GM21528 (cell line): ENCODE data around the gene ZBED1.
"Not testable (repeated sequence)": the region's sequence is repeated elsewhere in the genome, so short reads cannot be mapped to it uniquely, and the experiment has no call there.

Experiments used
- ATAC-seq: cut with Tn5 transposase; IDR thresholded peaks from one replicate; pipeline ENCODE4 v1.9.1; 2021; ENCODE audit warnings: mild to moderate bottlenecking, moderate library complexity; ENCODE audit not compliant: unreplicated experiment, low FRiP score

ZBED1 gene

DNA sequence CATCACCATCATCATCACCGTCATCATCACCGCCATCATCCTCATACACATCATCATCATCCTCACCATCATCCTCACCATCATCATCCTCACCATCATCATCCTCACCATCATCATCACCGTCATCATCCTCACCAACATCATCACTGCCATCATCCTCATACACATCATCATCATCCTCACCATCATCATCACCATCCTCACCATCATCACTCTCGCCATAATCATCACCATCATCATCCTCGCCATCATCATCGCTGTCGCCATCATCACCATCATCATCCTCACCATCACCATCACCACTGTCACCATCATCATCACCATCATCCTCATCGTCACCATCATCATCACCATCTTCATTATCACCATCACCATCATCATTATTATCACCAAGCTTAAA, 19.8 kb upstream of the ZBED1 start:
- ATAC-seq = no peak

GRCh38 chrX:2519638-2520037, 18.9 kb upstream of the ZBED1 start:
- not testable (repeated sequence) for ATAC-seq

- ATAC-seq = peak; percentile 19
Observed at GRCh38 chrX:2517055-2517454, 16.3 kb upstream of the ZBED1 start.

DNA sequence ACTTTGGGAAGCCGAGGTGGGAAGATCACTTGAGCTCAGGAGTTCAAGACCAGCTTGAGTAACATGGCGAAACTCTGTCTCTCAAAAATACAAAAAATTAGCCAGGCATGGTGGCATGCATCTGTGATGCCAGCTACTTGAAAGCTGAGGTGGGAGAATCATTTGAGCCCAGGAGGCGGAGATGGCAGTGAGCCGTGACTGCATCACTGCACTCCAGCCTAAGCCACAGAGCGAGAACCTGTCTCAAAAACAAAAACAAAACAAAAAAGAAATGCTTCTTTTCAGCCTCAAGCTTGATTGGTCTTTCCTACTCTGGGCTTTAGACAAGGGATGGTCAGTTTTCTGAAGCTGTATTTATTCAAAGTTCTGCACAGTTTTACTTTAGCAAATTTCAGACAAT, 15.8 kb upstream of the ZBED1 start:
- ATAC-seq = peak; percentile 45

DNA sequence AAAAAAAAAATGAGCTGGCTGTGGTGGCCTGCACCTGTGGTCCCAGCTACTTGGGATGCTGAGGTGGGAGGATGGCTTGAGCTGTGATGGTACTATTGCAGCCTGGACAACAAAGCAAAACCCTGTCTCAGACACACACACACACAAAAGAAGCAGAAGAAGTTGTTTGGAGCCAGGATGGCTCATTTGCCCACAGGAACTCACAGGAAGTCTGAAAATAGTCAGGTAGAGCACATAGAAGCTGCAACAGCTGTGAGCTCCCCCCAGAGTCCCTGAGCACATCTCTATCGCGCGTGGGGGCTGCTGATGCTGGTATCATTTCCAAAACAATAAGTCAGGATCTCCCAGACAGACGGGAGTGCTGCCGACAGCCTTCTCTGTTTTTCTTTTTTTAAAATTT, 13.4 kb upstream of the ZBED1 start:
- no peak for ATAC-seq

DNA sequence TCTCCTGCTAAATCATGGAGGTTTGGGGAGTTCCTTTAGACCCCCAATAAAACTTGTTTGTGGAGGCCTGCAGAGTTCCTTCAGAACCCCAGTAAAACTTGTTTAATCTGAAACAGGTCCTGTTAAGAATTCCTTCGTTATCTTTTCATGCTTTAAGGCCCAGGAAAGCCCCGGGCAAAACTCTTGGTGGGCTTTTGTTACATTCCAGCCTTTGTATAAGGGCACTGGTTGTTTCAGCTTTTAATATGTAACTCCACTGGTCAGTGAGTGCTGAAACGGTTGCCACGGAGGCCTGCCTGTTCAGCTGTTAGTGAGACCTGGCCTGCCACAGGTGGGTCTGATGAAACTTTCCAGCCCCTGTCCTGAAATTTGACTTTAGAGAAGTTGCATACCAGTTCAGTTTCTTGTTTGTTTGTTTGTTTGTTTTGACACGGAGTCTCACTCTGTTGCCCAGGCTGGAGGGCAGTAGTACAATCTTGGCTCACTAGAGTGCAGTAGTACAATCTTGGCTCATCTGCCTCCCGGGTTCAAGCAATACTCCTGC, 12.4 kb upstream of the ZBED1 start:
- no peak for ATAC-seq

DNA sequence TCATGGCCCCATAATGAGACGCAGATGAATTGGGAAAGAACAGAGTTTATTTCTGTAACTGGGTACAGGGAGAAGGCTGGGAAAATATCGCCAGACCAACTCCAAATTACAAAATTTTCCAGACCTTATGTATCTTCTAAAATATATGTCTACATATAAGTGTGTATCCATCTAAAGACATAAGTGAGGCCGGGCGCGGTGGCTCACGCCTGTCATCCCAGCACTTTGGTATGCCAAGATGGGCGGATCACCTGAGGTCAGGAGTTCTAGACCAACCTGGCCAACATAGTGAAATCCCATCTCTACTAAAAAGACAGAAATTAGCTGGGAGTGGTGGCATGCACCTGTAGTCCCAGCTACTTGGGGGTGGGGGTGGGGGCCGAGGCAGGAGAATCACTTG, 11.7 kb upstream of the ZBED1 start:
- no peak for ATAC-seq

GRCh38 chrX:2511326-2511725, 10.6 kb upstream of the ZBED1 start:
- ATAC-seq = no peak

GRCh38 chrX:2508648-2509335, 8.0 kb upstream of the ZBED1 start:
- no peak for ATAC-seq

- ATAC-seq = no peak
Observed at GRCh38 chrX:2507904-2508627, 7.3 kb upstream of the ZBED1 start.

GRCh38 chrX:2507196-2507595, 6.4 kb upstream of the ZBED1 start:
- ATAC-seq = no peak

- not testable (repeated sequence) for ATAC-seq
Observed at GRCh38 chrX:2505341-2505740, 4.6 kb upstream of the ZBED1 start.

DNA sequence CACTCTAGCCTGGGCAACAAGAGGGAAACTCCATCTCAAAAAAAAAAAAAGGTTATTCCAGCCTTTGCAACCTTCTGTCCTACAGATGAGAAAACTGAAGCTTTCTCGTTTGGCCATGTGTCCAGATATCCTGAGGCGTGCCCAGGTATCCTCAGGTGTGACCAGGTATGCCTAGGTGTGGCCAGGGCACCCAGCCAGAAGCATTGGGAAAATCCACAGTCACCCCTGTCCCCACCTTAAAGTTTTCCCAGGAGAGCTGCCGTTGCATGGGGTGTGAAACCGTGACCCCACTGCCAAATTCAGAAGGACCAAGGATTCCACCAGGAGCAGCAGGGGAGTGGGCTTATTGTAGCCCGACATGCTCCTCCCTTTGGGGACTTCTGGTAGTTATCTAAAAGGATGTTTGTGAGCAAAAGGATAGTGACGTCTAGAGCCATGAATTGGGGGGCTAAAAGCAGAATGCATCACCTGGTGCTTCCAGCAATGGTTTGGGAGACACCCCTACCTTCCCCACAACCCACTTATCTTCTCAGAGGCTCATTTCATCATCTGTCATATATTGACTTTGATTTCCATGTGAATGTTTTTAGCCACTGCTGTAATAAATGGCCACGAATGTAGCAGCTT, 4.0 kb upstream of the ZBED1 start:
- ATAC-seq = no peak

DNA sequence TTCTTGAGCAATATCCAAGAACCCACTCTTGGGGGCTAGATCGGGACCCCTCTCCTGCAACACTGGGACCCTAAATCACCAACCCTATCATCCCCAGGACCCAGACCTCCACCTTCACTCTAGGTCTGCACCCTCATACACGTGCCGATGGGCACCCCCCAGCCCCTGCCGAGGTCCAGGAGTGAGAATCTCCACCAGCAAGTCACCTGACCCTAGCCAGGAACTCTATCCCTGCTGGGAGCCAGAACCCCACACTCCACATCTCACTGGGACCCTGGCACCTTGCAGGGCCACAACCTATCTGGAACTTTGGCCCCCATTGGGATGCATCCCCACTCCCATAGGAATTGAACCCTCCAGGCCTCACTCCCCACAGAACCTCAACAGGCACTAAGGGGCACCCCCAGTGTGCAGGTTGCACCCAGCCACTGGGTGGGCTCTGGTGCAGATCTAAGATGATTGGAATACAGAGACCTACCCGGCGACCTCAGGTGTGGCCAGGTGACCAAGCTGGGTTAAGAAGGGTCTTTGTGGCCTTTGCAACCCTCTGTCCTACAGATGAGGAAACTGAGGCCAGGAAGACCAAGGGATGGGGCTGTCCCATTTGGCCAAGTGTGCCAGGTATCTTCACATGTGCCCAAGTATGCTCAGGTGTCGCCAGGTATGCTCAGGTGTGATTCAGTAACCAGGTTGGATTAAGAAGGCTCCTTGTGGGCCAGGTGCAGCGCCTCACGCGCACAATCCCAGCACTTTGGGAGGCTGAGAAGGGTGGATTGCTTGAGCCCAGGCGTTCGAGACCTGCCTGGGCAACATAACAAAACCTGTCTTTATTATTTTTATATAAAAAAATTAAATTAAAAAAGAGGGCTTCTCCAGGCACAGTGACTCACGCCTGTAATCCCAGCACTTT, 3.1 kb upstream of the ZBED1 start:
- no peak for ATAC-seq

GRCh38 chrX:2502668-2503519, 2.1 kb upstream of the ZBED1 start:
- no peak for ATAC-seq

GRCh38 chrX:2502120-2502667, 1.4 kb upstream of the ZBED1 start:
- no peak for ATAC-seq

DNA sequence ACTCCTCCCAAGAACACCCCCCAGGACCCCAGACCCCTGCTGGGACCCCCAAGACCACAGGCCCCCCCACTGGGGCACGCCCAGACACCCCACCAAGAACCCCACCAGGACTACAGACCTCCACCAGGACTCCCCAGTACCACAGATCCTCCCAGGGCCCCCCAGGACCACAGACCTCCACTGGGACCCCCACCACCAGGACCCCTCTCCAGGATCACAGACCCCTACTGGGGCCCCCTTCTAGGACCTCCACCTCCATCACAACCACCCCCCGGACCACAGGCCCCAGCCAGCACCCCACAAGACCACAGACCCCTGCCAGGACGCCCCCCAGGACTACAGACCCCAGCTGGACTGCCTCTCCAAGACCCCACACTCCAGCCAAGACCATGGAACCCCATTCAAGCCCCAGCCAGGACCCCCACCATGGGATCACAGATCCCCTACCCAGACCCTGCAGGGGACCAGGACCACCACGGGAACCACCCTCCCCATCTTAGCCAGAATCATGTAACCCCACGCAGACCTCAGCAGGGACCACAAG, 855 bp upstream of the ZBED1 start:
- ATAC-seq = no peak

- peak; percentile 44 for ATAC-seq
Observed at GRCh38 chrX:2500091-2500802, 529 bp downstream of the ZBED1 start.
